Lower leg skin (tissue), 4 donors: ENCODE measurements around the gene TMTC2. TPM values are rescaled to one million over a fixed set of nuclear protein-coding genes. Genes with fewer than 3 reads are reported as not detected.
A peak's percentile ranks its signal among the peaks of the same experiment; 100 is the strongest.

Experiments used
- DNase-seq, 2 donors: peaks; one replicate each; pipeline ENCODE4 v3.0.0-alpha.2; 2019; ENCODE audit warnings: low spot score in 2 of 2
- H3K4me3 ChIP-seq: fragments of 200-600 bp; sonication (generic); 2 replicates; pipeline ENCODE4 v1.5.1; 2017; ENCODE audit warnings: mild to moderate bottlenecking, low read depth; ENCODE audit not compliant: poor library complexity, severe bottlenecking
- POLR2A ChIP-seq, 2 donors: fragments of 450-650 bp; IDR thresholded peaks; one replicate each; pipeline ENCODE4 v1.6.1; 2016 to 2017; ENCODE audit warnings: antibody characterized with exemption in 2 of 2, mild to moderate bottlenecking in 1 of 2, moderate library complexity in 1 of 2
- WGBS, 2 donors: methylation state at CpG; one replicate each; pipeline ENCODE4 v1.1.5; 2018; 5-methylcytosine and 5-hydroxymethylcytosine counted together
- intact Hi-C: fragments of 100-400 bp; cut with DNase I; formaldehyde crosslinking; loops from one replicate; pipeline ENCODE4 v1.15.0; 2023; ENCODE audit warnings: low total_unique reads
- total RNA-seq, 4 donors: library from RNA; depleted of rRNA; stranded (reverse); fragments of >200 nt; gene quantifications; one replicate each; pipeline ENCODE4 v1.1.0, GENCODE V29; 2016
- TF ChIP-seq, protein P1 (sequence below), 3 donors: fragments of 450-650 bp; IDR thresholded peaks; one replicate each; pipeline ENCODE4 v1.5.1; 2016; ENCODE audit warnings: antibody characterized with exemption in 3 of 3, mild to moderate bottlenecking in 3 of 3, moderate library complexity in 2 of 3

The TMTC2 gene
- total RNA-seq, 4 donors from 2014 or later: 12.9 to 17.4 (median 14.5) TPM

DNA sequence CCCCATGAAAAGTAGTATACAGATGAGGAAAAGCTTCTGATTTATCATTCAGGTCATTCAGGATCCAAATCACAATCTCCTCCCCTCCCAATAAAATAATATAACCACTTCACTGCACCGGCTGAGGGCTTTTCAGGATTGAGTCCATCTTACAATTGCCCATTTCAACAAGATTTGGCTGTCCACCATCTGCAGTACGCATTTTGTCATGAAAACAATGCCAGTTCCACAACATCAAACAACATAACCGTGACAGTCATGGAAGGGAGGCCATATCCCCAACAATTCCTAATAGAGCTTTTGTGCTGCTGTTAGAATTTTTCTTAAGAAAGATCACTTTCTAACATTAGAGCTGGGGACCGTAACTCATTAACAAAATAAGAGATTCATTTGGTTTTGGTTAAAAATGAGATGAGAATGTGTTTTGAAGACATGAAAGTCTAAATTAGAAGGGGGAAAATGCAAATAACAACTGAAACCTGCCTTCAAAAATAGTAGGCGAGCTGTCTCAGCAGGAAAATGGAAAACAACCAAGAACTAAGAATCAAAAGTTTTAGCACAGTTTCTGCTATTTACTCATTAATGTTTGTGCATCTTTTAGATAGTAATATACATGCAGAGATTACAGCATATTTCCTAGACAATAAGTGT lies 38.3 kb upstream of the TMTC2 start:
- TF ChIP-seq, protein P1, sequence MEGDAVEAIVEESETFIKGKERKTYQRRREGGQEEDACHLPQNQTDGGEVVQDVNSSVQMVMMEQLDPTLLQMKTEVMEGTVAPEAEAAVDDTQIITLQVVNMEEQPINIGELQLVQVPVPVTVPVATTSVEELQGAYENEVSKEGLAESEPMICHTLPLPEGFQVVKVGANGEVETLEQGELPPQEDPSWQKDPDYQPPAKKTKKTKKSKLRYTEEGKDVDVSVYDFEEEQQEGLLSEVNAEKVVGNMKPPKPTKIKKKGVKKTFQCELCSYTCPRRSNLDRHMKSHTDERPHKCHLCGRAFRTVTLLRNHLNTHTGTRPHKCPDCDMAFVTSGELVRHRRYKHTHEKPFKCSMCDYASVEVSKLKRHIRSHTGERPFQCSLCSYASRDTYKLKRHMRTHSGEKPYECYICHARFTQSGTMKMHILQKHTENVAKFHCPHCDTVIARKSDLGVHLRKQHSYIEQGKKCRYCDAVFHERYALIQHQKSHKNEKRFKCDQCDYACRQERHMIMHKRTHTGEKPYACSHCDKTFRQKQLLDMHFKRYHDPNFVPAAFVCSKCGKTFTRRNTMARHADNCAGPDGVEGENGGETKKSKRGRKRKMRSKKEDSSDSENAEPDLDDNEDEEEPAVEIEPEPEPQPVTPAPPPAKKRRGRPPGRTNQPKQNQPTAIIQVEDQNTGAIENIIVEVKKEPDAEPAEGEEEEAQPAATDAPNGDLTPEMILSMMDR (IDR thresholded peaks at IDR 0.05): no peak
- no peak for TF ChIP-seq POLR2A (IDR thresholded peaks at IDR 0.05)
- no peak overlapping the region for H3K4me3 ChIP-seq
- WGBS, 2 donors: 74 to 86% methylated on average over 5 of the region's 5 CpGs
- intact Hi-C loops: no loop called here
- no peak for DNase-seq

DNA sequence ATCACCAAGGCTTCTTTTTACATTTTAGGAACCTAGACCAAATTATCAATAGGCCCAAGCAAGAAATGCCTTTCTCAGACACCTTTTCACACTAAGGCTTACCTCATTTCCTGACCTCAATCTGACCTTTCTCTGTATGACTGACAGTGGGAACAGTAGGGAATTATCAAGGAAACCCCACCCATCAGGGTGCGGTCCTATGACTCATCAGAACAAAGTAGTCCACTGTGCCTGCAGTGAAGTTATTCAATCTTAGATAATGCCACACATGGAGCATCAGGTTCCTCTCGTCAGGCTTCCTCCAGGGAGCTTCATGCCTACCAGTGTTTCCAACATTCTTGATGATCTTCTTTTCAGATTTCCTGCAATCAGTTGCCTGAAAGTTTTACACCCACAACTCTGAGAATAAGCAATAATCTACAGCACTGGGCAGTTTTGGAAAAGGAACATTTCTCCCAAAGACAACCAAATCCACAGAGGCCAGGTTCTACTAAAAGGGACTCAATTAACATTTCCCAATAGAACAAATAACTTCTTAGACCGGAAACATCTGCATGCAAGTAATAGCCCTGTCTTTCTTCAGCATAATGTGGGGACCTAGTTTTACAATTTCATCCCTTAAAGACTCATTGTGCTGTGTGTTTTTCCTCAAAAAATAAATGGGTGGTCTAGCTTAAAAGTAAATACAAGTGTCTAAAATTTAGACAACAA lies 35.9 kb upstream of the TMTC2 start:
- H3K4me3 ChIP-seq: no peak overlapping the region
- peak in 1 of 2 donors; percentile 62 for DNase-seq
- no peak for TF ChIP-seq POLR2A (IDR thresholded peaks at IDR 0.05)
- TF ChIP-seq, protein P1 (IDR thresholded peaks at IDR 0.05): no peak
- intact Hi-C loops: no loop called here
- 25 to 30% methylated on average over 3 of the region's 3 CpGs for WGBS, 2 donors

DNA sequence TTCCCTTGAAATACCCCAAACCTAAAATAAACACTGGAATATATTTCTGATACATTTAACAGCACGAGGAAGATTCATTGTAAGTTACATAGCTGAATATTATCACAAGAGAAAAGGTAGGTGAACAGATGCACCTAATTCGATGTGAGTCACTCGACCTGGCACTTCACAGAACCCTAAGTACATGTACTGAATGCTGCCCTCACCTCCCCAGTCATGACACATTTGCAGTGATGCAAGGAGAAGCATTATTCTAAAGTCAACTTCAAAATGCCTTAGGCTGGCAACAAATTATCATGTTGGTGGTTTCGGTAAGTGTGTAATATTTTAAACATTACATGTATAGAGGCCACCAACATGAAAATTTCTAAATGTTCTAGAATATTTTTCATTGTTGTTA lies 35.2 kb upstream of the TMTC2 start:
- H3K4me3 ChIP-seq: no peak overlapping the region
- intact Hi-C loops: no loop called here
- 61 to 66% methylated on average over 4 of the region's 4 CpGs for WGBS, 2 donors
- DNase-seq: no peak
- TF ChIP-seq, protein P1 (IDR thresholded peaks at IDR 0.05): no peak
- no peak for TF ChIP-seq POLR2A (IDR thresholded peaks at IDR 0.05)

DNA sequence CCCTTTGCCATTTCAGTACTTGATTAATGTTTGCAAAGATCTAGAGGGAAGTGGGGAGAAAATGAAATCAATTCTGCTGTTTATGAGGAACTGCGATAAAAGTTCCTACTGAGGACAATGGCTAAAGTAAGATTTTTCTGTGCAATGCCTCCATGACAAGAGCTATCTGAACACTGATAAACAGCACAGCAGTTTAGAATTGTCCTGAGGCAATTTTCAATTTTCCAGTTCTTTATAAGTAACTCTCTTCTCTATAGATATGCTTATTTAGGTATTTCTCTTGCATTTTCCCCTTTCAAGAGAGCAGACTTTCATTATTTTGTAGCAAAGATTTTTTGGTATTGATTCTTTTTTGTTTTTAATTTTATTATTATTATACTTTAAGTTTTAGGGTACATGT lies 34.6 kb upstream of the TMTC2 start:
- intact Hi-C loops: no loop called here
- DNase-seq: no peak
- no peak for TF ChIP-seq POLR2A (IDR thresholded peaks at IDR 0.05)
- TF ChIP-seq, protein P1 (IDR thresholded peaks at IDR 0.05): no peak
- WGBS, 2 donors: 90 to 92% methylated on average over 1 of the region's 1 CpG
- no peak overlapping the region for H3K4me3 ChIP-seq

DNA sequence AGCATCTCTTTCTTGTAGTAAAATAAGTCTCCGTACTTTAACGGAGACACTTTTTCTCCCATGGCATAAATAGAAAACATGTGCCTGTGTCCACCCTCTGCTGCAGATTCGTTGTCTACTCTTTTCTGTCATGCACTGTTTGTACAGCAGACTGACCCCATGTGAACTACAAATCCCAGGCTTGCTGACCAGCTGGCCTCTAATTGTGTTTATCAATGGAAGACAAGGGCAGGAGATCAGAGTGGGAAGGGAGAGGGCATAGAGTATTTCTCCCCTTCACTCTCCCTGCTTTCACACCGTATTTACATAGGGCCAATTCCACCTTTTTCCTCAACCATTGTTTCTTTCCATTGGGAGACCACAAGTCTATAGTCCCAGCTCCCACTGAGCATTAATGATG lies 31.0 kb upstream of the TMTC2 start:
- DNase-seq: no peak
- TF ChIP-seq, protein P1 (IDR thresholded peaks at IDR 0.05): no peak
- TF ChIP-seq POLR2A (IDR thresholded peaks at IDR 0.05): no peak
- intact Hi-C loops: no loop called here
- WGBS, 2 donors: 68 to 70% methylated on average over 4 of the region's 4 CpGs
- no peak overlapping the region for H3K4me3 ChIP-seq
